HG03442 (cell line): Measurements from ENCODE around the gene PAQR4.

Source experiments
- ATAC-seq: cut with Tn5 transposase; IDR thresholded peaks from one replicate; pipeline ENCODE4 v1.9.1; 2021; ENCODE audit warnings: mild to moderate bottlenecking, moderate library complexity; ENCODE audit not compliant: unreplicated experiment

Gene PAQR4

DNA sequence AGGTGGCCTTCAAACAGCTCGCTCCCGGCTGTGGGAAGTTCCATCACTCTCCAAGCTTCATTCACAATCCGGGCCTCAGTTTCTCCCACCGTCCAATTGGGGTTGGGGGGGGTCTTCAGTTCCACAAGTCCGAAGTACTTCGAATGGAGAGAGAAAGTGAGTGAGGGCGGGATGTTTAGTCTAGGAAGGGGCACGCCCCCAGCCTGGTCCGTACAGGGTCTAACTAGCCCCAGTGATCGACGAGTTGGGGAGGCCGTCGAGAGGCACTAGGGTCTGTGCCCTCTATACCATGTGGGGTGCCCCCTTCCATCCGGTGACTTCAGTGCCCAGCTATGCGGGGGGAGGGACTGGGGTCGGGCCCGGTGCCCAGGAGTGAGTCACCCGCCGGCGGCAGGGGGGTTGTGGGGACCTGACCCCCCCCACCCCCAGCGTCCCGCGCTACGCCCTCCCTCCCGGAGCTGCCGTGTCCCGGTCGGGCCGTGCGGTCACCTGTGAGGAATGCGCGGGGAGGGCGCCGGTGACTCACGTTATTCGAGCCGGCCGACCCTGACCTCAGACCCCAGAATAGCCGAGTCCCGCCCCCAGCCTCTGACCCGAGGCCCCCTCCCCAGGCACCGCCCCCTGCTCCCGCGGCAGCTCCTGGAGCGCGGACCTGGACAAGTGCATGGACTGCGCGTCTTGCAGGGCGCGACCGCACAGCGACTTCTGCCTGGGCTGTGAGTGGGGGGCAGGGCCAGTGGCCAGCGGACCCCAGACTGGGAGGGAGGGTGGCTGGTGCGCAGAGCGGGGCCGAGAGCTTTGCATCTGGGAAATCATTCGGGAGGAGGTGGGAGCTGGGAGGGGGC is 51.7 kb downstream of the PAQR4 start:
- ATAC-seq = no peak

DNA sequence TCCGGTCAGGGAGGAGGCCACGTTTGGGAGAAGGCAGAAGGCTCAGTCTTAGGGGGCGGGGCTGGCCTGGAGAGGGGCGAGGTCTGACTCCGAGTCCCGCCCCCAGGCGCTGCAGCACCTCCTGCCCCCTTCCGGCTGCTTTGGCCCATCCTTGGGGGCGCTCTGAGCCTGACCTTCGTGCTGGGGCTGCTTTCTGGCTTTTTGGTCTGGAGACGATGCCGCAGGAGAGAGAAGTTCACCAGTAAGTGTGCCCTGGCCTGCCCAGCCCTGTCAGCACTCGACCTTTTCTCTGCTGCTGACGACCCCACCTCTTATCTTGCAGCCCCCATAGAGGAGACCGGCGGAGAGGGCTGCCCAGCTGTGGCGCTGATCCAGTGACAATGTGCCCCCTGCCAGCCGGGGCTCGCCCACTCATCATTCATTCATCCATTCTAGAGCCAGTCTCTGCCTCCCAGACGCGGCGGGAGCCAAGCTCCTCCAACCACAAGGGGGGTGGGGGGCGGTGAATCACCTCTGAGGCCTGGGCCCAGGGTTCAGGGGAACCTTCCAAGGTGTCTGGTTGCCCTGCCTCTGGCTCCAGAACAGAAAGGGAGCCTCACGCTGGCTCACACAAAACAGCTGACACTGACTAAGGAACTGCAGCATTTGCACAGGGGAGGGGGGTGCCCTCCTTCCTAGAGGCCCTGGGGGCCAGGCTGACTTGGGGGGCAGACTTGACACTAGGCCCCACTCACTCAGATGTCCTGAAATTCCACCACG is 52.5 kb downstream of the PAQR4 start:
- ATAC-seq = no peak

DNA sequence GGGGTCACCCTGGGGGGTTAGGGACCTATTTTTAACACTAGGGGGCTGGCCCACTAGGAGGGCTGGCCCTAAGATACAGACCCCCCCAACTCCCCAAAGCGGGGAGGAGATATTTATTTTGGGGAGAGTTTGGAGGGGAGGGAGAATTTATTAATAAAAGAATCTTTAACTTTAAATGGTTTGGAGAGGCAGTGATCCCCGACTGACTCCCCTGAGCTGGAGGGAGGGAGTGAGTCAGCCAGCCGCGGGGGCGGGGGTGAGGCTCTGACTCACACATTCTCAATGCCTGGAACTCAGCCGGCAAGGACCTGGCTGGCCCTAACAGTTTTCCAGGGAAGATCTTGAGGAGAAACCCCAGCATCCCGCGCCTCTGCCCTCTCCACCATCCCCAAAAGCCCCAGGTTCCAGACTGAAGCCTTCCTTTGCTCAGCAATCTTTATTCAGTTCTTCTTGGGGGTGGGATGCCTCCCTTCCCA is 53.1 kb downstream of the PAQR4 start:
- ATAC-seq = no peak

DNA sequence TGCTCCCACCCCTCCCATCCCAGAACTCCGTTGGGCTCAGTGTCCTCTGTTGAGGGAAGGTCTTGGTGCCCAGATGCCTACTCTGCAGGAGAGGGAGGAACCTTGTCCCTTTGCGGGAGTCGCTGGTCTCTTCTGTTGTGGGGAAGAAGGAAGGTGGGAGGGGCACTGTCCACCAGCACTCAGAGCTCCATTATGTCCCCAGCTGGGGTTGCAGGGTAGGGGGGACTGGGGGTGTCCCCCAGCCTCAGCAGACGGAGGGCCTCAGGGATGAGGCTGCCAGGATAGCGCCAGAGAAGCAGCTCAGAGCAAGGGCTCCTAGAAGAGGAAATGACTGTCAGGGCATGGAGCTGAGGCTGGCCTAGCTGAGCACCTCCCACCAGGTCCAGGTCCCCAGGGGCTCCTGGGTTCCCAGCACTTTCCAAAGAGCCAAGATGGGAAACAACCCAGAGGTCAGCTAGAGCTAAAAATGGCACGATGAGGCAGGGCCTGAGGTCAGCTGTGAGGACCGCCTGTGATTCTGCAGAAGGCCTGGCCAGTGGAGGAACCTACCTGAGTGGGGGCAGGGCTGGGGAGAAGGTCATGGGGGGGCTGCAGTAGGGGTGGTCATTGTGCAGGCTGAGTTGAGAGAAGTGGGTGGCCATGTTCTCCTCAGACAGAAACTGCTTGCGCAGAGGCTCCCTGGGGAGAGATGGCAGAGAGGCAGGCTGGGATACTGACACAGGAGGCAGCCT is 53.7 kb downstream of the PAQR4 start:
- no peak for ATAC-seq
